B cell (primary cell): ENCODE data around the gene ROBO2. TPM values are rescaled to one million over a fixed set of nuclear protein-coding genes. Genes with fewer than 3 reads are reported as not detected.

Experiments
- ATAC-seq: fragments of 200-7000 bp; cut with Tn5 transposase; one replicate; pipeline ENCODE4 v1.10.0; 2021; ENCODE audit warnings: low read depth, mild to moderate bottlenecking, moderate number of reproducible peaks, moderate library complexity
- CTCF ChIA-PET: fragments of 350-600 bp; sonication (Branson Sonifier 250); formaldehyde crosslinking; loops from one replicate; lab custom pipeline; 2021; ENCODE audit warnings: antibody characterized with exemption, inconsistent platforms; lab: Charles Lee
- POLR2A ChIA-PET: fragments of 350-600 bp; sonication (Branson Sonifier 250); formaldehyde crosslinking; loops from one replicate; lab custom pipeline; 2021; ENCODE audit warnings: antibody characterized with exemption; lab: Charles Lee
- DNase-seq: peaks from one replicate; pipeline ENCODE4 v3.0.0; 2013
- H2AFZ ChIP-seq: 2 replicates; pipeline ENCODE4 v1.6.1; 2012; ENCODE audit warnings: mild to moderate bottlenecking, low read depth, low read length; ENCODE audit not compliant: insufficient read depth, poor library complexity, severe bottlenecking
- H3K27ac ChIP-seq, 2 donors: 1 replicate in 1 of 2; 2 replicates in 1 of 2; pipeline ENCODE4 v1.5.1; 2012 to 2013; ENCODE audit warnings: low read length in 2 of 2, mild to moderate bottlenecking in 2 of 2, moderate library complexity in 1 of 2
- H3K27me3 ChIP-seq, 4 experiments: fragments of 200-600 bp in 1 of 4; sonication (generic) in 1 of 4; replicated peaks in 1 of 4; 1 replicate in 2 of 4; 2 replicates in 2 of 4; pipeline versions ENCODE4 v1.6.1 to v1.7.0; 2013 to 2016; ENCODE audit warnings: low read length in 3 of 4, mild to moderate bottlenecking in 2 of 4, mixed read lengths in 1 of 4, moderate library complexity in 1 of 4; ENCODE audit not compliant: insufficient read depth in 4 of 4, control insufficient read depth in 3 of 4; ENCODE audit errors: control extremely low read depth in 1 of 4
- H3K36me3 ChIP-seq, 2 experiments: replicated peaks in 1 of 2; 1 replicate in 1 of 2; 2 replicates in 1 of 2; pipeline versions ENCODE4 v1.6.1 to v1.7.1; 2013; ENCODE audit warnings: low read length in 1 of 2; ENCODE audit not compliant: insufficient read depth in 2 of 2, control insufficient read depth in 1 of 2; ENCODE audit errors: control extremely low read depth in 1 of 2, extremely low read depth in 1 of 2
- H3K4me1 ChIP-seq, 2 donors: fragments of 200-600 bp in 1 of 2; sonication (generic) in 1 of 2; 1 replicate in 1 of 2; 2 replicates in 1 of 2; pipeline versions ENCODE4 v1.5.1 to v1.6.1; 2013 to 2017; ENCODE audit warnings: low read length in 2 of 2; ENCODE audit not compliant: control insufficient read depth in 2 of 2, insufficient read depth in 2 of 2
- H3K4me2 ChIP-seq: replicated peaks from 2 replicates; pipeline ENCODE3; 2012; ENCODE audit warnings: mild to moderate bottlenecking, low read depth, low read length; ENCODE audit not compliant: poor library complexity, severe bottlenecking
- H3K4me3 ChIP-seq, 5 experiments: fragments of 200-600 bp in 1 of 5; sonication (generic) in 1 of 5; 1 replicate in 3 of 5; 2 replicates in 2 of 5; pipeline versions ENCODE4 v1.5.1 to v1.7.0; 2011 to 2016; ENCODE audit warnings: low read length in 4 of 5, mild to moderate bottlenecking in 4 of 5, low read depth in 2 of 5, control low read depth in 1 of 5, moderate library complexity in 1 of 5; ENCODE audit not compliant: insufficient read depth in 1 of 5; ENCODE audit errors: control extremely low read depth in 1 of 5, extremely low read depth in 1 of 5
- H3K79me2 ChIP-seq: fragments of 200-600 bp; sonication (generic); one replicate; pipeline ENCODE4 v1.6.0; 2016; ENCODE audit warnings: low read length; ENCODE audit not compliant: control insufficient read depth, insufficient read depth
- H3K9ac ChIP-seq: fragments of 200-600 bp; sonication (generic); 2 replicates; pipeline ENCODE4 v1.6.1; 2017; ENCODE audit warnings: mild to moderate bottlenecking, low read length, moderate library complexity
- H3K9me3 ChIP-seq, 3 donors: one replicate each; pipeline versions ENCODE4 v1.6.1 to v1.7.1; 2013; ENCODE audit warnings: low read length in 2 of 3; ENCODE audit not compliant: control insufficient read depth in 2 of 3, insufficient read depth in 1 of 3; ENCODE audit errors: control extremely low read depth in 1 of 3
- H4K20me1 ChIP-seq: 2 replicates; pipeline ENCODE4 v1.6.0; 2012; ENCODE audit warnings: mild to moderate bottlenecking, low read length; ENCODE audit not compliant: insufficient read depth, control insufficient read depth, poor library complexity, severe bottlenecking
- H3K27ac Mint-ChIP-seq: one replicate; pipeline ENCODE4 v1.8.0; 2021; ENCODE audit warnings: mixed read lengths
- H3K27me3 Mint-ChIP-seq: one replicate; pipeline ENCODE4 v1.8.0; 2021; ENCODE audit warnings: mixed read lengths
- H3K4me1 Mint-ChIP-seq: one replicate; pipeline ENCODE4 v1.8.0; 2021; ENCODE audit warnings: mixed read lengths
- H3K4me3 Mint-ChIP-seq: one replicate; pipeline ENCODE4 v1.8.0; 2021; ENCODE audit warnings: mixed read lengths
- H3K9me3 Mint-ChIP-seq: one replicate; pipeline ENCODE4 v1.8.0; 2022; ENCODE audit warnings: mixed read lengths; ENCODE audit not compliant: insufficient read depth
- EZH2 ChIP-seq: IDR thresholded peaks from 2 replicates; pipeline ENCODE4 v1.6.1; 2012; ENCODE audit warnings: borderline replicate concordance, low read depth, mild to moderate bottlenecking, moderate library complexity, low read length; ENCODE audit not compliant: insufficient read depth, poor library complexity, severe bottlenecking
- WGBS: methylation state at CpG from one replicate; pipeline ENCODE4 v1.1.5; 2013; ENCODE audit warnings: missing lambda C conversion rate; ENCODE audit not compliant: insufficient coverage; 5-methylcytosine and 5-hydroxymethylcytosine counted together
- intact Hi-C: fragments of 100-400 bp; cut with micrococcal nuclease; formaldehyde crosslinking; loops from one replicate; pipeline ENCODE4 v1.10.0; 2022
- polyA plus RNA-seq: library from polyadenylated mRNA; depleted of rRNA; stranded (reverse); fragments of >200 nt; gene quantifications from 2 replicates; pipeline ENCODE4 v1.2.3, GENCODE V29; 2012
- total RNA-seq, 2 donors: library from RNA; stranded (reverse); fragments of 120-200 nt in 1 of 2; gene quantifications; 1 replicate in 1 of 2; 2 replicates in 1 of 2; pipeline versions ENCODE4 v1.2.3 to v1.2.4, GENCODE V29; 2013 to 2022
- TF ChIP-seq, protein P1 (sequence below): fragments of 200-600 bp; IDR thresholded peaks from one replicate; pipeline ENCODE4 v1.8.0; 2022; ENCODE audit warnings: antibody characterized with exemption, mild to moderate bottlenecking

Gene ROBO2
- total and polyA plus RNA-seq, 2 donors (not counting 1 experiment from before 2014, with no cell fraction given) = not detected

- no peak overlapping the region for H2AFZ ChIP-seq
- no peaks in the 10 kb centered on the region for H3K36me3 ChIP-seq
- WGBS = 60% methylated on average over 1 of the region's 4 CpGs
- no peaks in the 10 kb centered on the region for H3K9me3 ChIP-seq
- no peak overlapping the region for H3K9ac ChIP-seq
- DNase-seq (no peak), ATAC-seq (no peak)
- Mint-ChIP-seq H3K4me1 (no peaks in the 10 kb centered on the region), H3K4me3 (no peak overlapping the region), H3K9me3 (peaks cover 2% of the 10 kb centered on the region), H3K27ac (no peak overlapping the region), H3K27me3 (no peaks in the 10 kb centered on the region)
- no peak overlapping the region for H3K4me3 ChIP-seq
- ChIA-PET POLR2A (no interaction called here), CTCF (no interaction called here)
- no peak overlapping the region for H3K27ac ChIP-seq
- no peaks in the 10 kb centered on the region for H3K4me1 ChIP-seq
- intact Hi-C loops = no loop called here
- no peaks in the 10 kb centered on the region for H4K20me1 ChIP-seq
- no peaks in the 10 kb centered on the region for H3K27me3 ChIP-seq
- no peak for TF ChIP-seq EZH2
- TF ChIP-seq, protein P1, sequence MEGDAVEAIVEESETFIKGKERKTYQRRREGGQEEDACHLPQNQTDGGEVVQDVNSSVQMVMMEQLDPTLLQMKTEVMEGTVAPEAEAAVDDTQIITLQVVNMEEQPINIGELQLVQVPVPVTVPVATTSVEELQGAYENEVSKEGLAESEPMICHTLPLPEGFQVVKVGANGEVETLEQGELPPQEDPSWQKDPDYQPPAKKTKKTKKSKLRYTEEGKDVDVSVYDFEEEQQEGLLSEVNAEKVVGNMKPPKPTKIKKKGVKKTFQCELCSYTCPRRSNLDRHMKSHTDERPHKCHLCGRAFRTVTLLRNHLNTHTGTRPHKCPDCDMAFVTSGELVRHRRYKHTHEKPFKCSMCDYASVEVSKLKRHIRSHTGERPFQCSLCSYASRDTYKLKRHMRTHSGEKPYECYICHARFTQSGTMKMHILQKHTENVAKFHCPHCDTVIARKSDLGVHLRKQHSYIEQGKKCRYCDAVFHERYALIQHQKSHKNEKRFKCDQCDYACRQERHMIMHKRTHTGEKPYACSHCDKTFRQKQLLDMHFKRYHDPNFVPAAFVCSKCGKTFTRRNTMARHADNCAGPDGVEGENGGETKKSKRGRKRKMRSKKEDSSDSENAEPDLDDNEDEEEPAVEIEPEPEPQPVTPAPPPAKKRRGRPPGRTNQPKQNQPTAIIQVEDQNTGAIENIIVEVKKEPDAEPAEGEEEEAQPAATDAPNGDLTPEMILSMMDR = no peak
- H3K4me2 ChIP-seq = no peak overlapping the region
- no peaks in the 10 kb centered on the region for H3K79me2 ChIP-seq
Observed at GRCh38 chr3:77055841-77056341, 16.0 kb downstream of the ROBO2 start.

DNA sequence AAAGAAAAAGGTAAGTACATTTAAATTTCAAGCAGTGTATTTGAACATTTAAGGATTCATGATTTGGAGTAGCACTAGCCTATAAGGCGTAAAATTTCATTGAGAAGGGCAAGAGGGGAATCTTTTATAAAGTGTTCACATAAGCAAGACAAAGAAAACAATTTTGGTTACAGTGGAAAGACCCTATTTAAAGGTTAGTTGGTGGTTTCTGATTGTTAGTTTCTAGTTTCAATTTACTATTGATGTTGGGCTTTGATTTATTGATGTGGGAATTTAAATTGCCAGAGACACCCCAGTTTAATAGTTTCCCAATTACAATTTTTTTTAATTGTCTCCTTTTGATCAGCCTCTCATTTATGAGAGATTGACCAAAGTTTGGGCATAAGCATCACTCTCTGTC, 19.5 kb downstream of the ROBO2 start:
- no peaks in the 10 kb centered on the region for H3K27me3 ChIP-seq
- Mint-ChIP-seq H3K4me1 (no peaks in the 10 kb centered on the region), H3K27ac (no peak overlapping the region), H3K27me3 (no peaks in the 10 kb centered on the region), H3K9me3 (peaks cover 8% of the 10 kb centered on the region), H3K4me3 (no peak overlapping the region)
- no peaks in the 10 kb centered on the region for H3K4me1 ChIP-seq
- H3K4me3 ChIP-seq = no peak overlapping the region
- ChIA-PET CTCF (no interaction called here), POLR2A (no interaction called here)
- H4K20me1 ChIP-seq = no peaks in the 10 kb centered on the region
- H2AFZ ChIP-seq = no peak overlapping the region
- no peak overlapping the region for H3K4me2 ChIP-seq
- ATAC-seq = no peak
- H3K9me3 ChIP-seq = peaks cover 0 to 4% (median 0%) of the 10 kb centered on the region in 3 donors
- no peak overlapping the region for H3K27ac ChIP-seq
- intact Hi-C loops = no loop called here
- TF ChIP-seq, protein P1 = no peak
- TF ChIP-seq EZH2 = no peak
- H3K9ac ChIP-seq = no peak overlapping the region
- no peaks in the 10 kb centered on the region for H3K79me2 ChIP-seq
- DNase-seq = no peak
- no peaks in the 10 kb centered on the region for H3K36me3 ChIP-seq
- no CpG with 5 or more reads among the region's 1 CpG for WGBS
